NCI-H1092 (cell line): ENCODE measurements around the gene TDRD7.

Experiments
- DNase-seq: peaks from one replicate; lab custom pipeline; 2025; lab: John Stamatoyannopoulos, UW

The TDRD7 gene, protein sequence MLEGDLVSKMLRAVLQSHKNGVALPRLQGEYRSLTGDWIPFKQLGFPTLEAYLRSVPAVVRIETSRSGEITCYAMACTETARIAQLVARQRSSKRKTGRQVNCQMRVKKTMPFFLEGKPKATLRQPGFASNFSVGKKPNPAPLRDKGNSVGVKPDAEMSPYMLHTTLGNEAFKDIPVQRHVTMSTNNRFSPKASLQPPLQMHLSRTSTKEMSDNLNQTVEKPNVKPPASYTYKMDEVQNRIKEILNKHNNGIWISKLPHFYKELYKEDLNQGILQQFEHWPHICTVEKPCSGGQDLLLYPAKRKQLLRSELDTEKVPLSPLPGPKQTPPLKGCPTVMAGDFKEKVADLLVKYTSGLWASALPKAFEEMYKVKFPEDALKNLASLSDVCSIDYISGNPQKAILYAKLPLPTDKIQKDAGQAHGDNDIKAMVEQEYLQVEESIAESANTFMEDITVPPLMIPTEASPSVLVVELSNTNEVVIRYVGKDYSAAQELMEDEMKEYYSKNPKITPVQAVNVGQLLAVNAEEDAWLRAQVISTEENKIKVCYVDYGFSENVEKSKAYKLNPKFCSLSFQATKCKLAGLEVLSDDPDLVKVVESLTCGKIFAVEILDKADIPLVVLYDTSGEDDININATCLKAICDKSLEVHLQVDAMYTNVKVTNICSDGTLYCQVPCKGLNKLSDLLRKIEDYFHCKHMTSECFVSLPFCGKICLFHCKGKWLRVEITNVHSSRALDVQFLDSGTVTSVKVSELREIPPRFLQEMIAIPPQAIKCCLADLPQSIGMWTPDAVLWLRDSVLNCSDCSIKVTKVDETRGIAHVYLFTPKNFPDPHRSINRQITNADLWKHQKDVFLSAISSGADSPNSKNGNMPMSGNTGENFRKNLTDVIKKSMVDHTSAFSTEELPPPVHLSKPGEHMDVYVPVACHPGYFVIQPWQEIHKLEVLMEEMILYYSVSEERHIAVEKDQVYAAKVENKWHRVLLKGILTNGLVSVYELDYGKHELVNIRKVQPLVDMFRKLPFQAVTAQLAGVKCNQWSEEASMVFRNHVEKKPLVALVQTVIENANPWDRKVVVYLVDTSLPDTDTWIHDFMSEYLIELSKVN

DNA sequence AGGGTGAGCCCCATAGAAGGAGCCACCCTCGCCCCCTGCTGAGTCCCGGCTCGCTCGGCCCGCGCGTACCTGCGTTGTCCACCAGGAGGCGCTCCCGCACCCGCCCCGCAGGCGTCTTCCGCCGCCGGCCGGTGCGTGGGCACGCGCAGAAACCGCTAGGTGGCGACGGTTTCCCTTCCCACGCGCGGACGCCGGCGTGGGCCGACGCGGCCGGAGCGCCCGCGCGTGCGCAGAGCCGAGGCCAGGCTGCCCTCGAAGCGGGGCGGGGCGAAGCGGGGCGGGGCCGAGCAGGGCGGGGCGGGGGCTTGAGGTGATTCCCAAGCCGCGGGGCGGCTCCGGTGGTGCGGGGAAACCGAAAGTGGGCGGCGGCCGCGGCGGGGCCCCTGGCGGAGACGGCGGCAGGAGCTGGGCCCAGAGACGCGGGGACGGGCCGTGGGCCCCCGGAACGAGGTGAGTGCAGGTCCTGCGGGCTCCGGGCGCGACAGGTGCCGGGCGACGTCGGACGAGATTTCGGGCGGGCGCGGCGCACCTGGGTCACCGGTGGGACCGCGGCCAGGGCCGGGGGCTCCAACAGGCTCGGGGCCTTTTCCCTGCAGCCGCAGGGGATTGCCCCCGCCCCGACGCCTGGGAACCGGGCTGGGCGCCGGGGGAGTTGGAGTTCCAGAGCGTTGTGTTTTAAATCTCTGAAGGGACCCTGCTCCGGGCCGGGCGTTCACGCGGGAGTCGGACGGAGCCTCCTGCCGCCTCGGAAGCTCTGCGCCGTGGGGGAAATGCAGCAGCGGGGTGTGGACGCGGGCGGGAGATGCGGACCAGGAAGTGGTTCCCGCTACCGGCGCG, at the start of gene TDRD7:
TSS of gene TDRD7 (plus strand) at position 308 of the 837 bp plus-strand sequence. CDS start 16,370 bp downstream, outside the sequence.
- peak; percentile 49 for DNase-seq

DNA sequence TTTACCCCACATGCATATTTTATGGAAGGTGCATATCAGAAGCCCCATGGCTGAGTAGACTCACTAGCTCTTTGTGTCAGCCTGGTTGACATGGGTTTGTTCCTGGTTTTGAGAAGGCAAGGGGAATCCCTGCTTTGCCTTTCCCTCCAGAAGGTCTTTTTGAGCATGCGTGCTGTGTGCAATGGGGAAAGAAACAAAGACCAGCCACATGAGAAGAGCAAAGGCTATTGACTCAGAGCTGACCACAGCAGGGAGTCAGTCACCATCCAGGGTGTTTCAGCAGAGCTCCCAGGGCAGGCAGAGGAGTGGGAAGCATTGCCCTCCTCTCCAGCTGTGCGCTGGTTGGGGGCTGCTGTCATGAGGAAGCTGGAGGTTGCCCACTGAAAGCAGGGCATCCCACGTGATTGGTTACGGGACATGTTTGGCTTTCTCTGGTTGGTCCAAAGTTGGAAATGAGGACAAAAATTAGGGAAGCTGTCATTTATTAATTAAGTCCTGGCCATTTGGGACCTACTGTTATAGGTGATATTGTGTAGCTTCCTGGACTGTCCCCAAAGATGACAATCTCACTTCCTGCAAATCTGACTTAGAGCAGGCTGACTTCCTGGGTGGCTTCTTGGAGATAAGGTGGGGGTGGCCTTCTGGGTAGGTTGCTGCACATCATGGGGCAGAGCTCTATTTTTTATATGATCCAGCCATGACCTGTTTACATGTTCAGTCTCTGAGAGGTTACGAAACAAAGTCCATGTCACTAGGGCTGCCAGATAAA, 48.9 kb upstream of the TDRD7 start:
- no peak for DNase-seq

DNA sequence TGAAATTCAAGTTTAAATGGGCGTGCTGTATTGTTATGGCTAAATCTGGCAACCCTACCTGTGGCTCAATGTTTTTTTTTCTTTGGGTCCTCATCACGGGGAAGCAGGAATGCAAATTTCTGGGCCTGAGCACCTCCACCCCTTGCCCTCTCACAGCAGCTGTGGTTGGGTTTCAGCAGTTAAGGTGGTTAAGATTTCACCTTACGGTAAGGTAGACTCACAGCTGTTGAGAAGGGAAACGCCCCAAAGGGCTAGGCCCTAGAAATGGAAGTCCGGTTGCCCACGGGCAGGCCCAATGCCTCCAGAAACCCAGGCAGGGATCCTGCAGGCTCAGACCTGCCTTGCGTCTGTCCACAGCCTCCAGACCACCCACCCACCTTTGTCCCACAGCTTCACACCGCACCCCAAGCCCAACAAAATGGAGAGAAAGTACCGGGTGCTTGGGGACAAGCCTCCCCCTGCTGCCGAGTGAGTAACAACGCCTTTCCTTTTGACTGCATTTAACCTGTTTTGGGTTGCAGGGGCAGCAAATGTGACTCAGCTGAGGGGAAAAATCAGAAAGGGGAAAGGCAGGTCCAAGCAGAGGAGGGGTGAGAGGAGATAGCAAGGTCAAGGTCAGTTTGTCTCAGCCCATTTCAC, 48.1 kb upstream of the TDRD7 start:
- DNase-seq, result no peak

DNA sequence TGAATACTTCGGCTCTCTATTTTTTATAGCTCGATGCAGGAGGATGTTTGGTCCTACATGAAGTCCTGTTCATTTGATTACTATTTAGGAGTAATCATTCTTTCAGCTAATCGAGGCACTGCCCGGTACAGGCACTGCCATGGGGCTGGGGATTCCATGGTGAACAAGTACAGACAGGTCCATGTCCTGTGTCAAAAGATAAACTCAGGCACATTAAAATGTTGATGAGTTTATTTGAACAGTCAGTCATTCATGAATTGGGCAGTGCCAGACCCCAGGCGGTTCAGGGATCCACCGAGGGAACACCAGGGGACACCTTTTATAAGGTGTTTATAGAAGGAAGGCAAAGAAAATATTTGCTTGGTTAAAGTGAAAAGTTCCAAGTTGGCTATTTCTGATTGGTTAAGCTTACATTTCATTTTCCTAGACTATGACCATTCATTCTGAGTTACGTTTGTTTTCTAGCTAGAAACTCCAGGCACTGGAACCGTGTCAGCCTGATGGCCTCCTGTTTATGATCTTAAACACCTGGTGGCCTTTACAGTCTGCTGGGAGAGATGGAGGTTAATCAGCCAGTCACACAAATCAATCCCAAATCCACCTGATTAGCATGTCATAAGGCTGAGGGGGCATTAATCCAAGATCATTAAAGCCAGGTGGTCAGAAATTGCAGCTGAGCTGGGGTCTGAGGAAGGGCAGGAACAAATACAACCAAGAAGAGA, 47.0 kb upstream of the TDRD7 start:
- DNase-seq, result no peak

DNA sequence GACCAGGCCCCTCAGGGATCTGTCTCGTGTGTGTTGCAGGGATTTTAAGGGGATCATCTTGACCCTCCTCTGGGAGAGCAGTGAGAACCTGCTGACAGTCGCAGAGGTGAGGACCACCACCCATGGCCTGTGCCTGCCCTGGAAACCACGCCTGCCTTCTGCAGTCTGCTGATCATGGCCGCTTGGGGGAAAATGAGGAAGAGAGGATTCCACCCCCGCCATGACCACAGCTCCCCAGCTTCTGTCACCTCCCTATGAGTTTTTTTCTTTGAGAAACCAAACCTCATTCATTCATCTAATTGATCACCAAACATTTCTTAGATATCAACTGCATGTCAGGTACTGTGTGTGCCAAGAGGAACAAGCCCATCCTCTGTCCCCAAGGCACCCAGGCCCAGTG, 46.3 kb upstream of the TDRD7 start:
- DNase-seq, result no peak

DNA sequence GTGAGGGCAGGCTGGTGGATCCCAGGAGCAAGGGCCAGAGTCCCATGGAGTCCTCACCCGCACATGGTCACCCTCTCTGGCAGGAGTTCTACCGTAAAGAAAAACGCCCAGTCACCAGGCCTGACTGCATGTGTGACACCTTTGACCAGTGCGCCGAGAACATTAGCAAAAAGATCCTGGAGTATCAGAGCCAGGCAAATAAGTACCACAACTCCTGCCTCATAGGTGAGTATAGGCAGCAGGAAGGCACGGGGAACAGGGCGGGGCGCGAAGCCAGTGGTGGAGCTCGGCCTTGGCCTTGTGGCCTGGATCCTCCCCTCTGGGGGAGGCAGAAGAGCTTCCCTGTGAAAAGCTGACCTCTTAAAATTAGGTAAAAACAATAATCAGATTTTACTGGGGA, 45.4 kb upstream of the TDRD7 start:
- no peak for DNase-seq

DNA sequence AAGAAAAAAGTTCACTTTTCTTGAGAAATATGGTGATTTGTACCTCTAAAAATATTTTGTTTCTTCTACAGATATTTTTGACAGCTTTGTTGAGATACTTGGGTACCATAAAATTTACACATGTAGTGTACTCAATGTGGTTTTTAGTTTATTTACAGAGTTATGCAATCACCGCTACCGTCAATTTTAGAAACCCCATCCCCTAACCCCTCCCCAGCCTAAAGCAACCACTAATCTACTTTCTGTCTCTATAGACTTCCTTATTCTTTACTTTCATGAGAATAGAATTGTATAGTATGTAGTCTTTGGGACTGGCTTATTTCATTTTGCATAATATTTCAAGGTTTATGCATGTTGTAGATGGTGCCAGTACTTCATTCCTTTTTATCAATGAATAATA, 45.0 kb upstream of the TDRD7 start:
- DNase-seq, result no peak

DNA sequence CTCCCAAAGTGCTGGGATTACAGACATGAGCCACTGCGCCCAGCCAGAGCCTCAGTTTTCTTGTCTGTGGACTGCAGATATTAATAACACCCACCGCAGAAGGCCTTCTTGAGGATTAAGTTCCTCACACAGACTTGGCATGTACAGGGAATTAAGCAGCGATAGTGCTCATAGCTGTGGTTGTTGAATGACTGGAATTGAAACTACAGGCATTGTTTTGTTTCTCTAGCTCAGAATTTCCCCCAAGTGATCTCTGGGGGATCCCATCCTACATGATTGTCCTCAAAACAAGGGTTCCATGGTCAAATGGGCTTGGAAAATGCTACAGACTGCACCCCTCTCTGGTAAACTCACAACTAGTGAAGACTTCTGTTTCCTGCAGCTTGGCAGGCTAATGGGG, 44.2 kb upstream of the TDRD7 start:
- no peak for DNase-seq

DNA sequence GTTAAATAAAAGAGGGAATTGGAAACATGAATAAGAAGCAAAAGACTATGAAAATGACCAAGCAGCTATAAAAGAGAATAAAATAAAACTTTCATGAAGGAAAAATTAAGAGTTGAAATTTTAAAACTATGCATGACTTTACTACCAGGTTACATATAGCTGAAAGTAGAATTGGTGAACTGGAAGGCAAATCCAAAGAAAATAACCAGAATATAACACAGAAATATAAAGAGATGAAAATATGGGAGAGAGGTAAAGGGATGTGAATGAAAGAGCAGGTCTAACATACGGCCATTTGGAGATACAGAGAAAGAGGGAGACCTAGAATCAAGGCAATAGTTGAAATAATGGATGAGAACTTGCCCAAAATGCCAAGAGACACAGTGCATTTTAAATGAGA, 42.9 kb upstream of the TDRD7 start:
- no peak for DNase-seq

DNA sequence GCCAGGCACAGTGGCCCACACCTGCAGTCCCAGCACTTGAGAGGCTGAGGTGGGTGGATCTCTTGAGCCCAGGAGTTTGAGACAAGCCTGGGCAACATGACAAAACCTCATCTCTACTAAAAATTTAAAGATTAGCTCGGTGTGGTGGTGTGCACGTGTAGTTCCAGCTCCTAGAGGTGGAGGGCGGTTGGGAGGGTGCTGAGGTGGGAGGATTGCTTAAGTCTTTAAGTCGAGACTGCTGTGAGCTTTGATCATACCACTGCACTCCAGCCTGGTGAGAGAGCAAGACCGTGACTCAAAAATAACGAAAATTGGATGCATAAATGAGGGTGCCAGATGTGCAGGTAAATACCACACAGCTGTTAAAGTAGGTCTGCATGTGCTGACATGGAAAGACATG, 39.3 kb upstream of the TDRD7 start:
- DNase-seq, result no peak

DNA sequence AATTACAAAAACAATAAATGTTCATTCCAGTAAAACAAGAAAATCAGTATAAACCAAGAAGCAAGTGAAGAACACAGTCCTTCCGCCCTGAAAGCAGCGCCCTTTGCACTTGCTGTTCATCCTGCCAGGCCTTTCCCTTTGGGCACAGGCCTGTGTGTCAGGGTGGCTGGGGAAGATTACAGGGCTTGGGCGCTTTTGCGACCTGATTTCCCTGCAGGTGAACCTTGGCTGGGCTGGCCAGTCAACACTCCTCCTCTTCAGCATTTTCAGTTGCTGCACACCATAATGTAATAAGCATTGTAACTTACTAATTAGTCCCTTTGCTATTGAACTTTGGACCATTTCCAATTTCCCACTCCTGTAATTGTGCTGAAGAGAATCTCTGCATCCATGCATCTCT, 38.6 kb upstream of the TDRD7 start:
- DNase-seq, result no peak

DNA sequence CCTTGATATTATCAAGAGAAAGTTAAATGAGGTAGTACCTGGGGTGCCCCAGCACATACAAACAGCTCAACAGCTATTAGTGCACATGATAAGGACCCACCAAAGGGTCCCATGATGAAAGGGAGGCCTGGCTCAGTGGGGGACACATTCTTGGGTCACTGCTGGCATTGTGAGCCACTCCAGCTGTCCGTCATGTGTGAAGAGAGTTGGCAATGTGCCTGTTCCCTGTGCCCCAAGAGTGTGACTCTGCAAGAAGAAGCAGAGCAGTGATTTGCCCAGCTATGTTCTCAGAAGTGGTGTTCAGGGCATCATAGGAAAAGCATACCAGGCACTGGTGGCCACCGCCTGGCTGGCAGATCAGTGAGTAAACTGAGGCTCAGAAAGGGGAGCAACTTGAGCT, 37.1 kb upstream of the TDRD7 start:
- DNase-seq, result no peak

DNA sequence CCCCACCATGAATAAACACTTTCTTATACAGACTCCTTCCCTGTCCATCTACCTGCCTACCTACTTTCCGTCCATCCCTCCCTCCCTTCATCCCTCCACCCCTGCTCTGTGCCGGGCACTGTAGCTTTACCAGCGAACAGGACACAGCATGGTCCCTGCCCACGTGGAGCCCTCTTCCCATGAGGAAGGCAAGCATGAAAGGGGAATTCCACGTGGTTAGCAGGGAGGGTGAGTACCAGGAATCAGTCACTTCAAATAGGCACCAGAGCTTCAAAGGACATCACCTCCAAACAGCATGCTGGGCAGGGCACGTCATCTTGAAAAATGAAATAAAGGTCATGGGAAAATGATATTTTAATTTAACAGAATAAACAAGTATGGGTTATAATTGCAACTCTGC, 35.0 kb upstream of the TDRD7 start:
- DNase-seq, result no peak

DNA sequence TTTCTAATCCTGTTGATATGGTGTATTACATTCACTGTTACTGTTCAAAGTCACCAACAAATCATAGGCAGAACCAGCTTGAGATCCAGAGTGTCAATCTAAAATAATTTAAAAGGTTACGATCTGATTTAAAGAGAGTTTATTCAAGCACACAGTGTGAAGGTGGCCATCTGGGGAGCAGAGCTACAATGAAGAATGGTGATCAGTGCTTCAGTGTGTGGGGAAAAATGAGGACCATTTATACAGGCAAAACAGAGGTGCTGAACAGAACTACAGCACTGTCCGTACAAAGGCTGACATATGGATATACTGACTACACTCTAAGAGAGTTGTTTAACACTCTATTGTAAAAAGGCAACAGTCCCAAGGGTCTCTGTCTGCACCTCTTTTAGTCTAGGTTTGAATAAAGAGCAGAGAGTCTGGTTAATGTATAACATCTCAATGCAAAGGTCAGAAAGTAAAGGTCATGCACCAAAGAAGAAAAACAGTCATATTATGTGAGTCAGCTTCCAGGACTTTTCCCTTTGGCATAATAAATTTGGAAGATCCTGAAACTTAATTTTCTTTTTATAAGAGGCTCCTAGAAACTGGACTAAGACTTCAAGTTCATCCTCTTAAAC, 29.7 kb upstream of the TDRD7 start:
- no peak for DNase-seq

DNA sequence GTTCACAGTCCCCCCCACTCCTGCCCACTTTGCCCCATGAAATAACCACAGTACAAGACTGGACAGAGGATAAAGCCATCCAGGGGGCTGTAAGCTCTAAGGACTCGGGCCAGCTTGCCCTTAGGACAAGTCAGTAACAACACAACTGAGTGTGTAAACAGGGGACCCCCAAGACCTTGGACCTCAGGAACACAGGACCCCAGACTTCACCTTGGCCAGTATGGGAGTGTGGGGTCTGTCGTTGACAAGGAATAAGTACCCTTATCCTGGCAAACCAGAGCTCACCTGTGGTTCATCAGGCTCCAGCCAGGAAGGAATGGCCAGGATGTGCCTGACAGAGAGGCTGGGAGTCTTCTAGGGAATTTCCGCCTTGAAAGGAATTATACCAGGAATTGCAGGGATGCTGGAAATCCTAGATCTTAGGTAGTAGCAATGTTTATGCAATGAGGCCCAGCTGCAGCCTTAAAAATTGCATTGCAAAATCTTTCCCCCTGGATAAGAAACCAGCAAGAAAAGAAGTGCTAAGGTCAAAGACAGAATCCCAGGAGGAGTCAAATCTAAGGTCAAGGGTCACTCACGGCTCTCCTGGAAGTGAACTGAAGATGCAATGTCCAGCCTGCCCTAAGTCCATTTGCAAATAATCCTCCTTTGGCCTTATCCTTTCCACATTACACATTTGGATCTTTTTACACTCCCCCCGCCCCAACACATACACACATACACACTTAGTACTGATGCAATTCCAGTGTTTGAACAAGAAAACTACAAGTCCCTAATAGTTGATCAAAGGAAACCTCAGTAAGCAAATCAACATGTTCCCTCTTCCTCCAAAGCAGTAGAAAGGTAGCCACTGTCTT, 27.3 kb upstream of the TDRD7 start:
- no peak for DNase-seq

DNA sequence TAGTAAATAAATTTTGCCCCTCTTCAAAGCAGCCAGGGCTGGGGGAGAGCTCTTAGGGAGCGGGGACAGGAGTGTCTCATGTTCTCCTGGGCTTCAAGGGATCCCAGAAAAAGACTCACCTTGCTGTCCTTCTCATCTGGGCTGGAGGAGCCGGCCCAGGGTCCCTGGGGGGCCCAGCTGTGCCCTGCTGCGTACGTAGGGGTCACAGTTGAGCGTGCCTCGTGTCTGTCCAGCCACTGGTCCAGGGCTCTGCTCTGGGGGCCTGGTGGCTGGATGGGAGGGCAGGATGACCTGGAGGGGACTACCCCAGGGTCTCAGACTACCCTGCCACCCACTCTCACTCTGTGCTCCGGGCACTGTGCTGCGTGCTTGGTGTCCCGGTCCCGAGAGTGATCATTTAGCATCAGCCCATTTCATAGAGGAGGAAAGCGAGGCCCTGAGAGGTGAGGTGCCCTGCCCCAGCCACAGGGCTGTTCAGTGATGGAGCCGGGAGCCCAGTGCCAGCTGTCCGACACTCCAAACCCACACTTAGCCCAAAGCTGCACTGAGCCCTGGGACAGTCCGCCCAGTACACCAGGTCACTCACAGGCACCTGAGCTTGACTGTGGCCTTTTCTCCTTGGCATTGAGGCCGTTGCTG, 26.2 kb upstream of the TDRD7 start:
- DNase-seq, result no peak

DNA sequence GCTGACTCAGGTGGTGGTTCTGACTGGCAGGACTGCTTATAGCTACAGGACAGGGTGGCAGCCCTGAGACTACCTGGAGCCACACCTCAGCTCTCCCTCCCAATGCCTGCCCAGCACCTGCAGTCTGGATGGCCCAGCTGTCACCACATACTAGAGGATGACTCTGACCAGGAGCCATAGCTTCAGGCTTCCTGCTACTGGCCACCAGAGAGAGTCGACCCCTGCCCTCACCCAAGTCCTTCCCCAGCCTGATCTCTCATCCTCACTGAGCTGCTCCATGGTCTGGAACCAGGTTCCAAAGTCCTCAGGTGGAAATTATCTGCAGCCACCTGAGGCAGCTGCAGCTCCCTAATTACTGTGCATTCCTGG, 25.6 kb upstream of the TDRD7 start:
- DNase-seq, result no peak
